Adrenal gland (tissue), 12 donors: ENCODE data around the gene GIN1. TPM values are rescaled to one million over a fixed set of nuclear protein-coding genes. Genes with fewer than 3 reads are reported as not detected.

ENCODE experiments used
- DNase-seq, 7 donors: peaks; one replicate each; pipeline ENCODE4 v3.0.0-alpha.2; 2019 to 2020
- H3K27ac ChIP-seq, 5 donors: fragments of 200-600 bp; sonication (generic) in 4 of 5; 1 replicate in 3 of 5; 2 replicates in 2 of 5; pipeline versions ENCODE4 v1.5.1 to v1.8.0; 2016 to 2020; ENCODE audit warnings: mild to moderate bottlenecking in 1 of 5
- H3K27me3 ChIP-seq: fragments of 200-600 bp; 2 replicates; pipeline ENCODE4 v1.8.0; 2021
- H3K36me3 ChIP-seq, 2 donors: fragments of 200-600 bp; replicated peaks in 1 of 2; 1 replicate in 1 of 2; 2 replicates in 1 of 2; pipeline versions ENCODE4 v1.5.1 to v1.8.0; 2018 to 2022
- H3K4me1 ChIP-seq, 2 donors: fragments of 200-600 bp; replicated peaks in 1 of 2; 1 replicate in 1 of 2; 2 replicates in 1 of 2; pipeline versions ENCODE4 v1.5.1 to v1.8.0; 2018 to 2021
- H3K4me3 ChIP-seq, 4 donors: fragments of 200-600 bp; sonication (generic) in 3 of 4; one replicate each; pipeline ENCODE4 v1.5.1; 2016 to 2018
- H3K9me3 ChIP-seq, 3 donors: fragments of 200-600 bp; sonication (generic) in 1 of 3; replicated peaks in 1 of 3; 1 replicate in 2 of 3; 2 replicates in 1 of 3; pipeline versions ENCODE4 v1.5.1 to v1.8.0; 2016 to 2021
- CTCF ChIP-seq, 6 experiments: fragments of 450-650 bp in 4 of 6; fragments of 200-600 bp in 2 of 6; sonication (generic) in 1 of 6; IDR thresholded peaks; 1 replicate in 5 of 6; 2 replicates in 1 of 6; pipeline versions ENCODE4 v1.5.1 to v1.8.0; 2016 to 2021; ENCODE audit warnings: antibody characterized with exemption in 6 of 6, mild to moderate bottlenecking in 2 of 6, moderate library complexity in 1 of 6
- POLR2A ChIP-seq, 2 donors: fragments of 450-650 bp; IDR thresholded peaks; one replicate each; pipeline ENCODE4 v1.6.1; 2017; ENCODE audit warnings: antibody characterized with exemption in 2 of 2, mild to moderate bottlenecking in 2 of 2, moderate library complexity in 1 of 2
- WGBS, 4 donors: extraction: QIAGEN DNeasy Blood & Tissue Kit in 2 of 4; methylation state at CpG; one replicate each; pipeline versions ENCODE4 v1.1.5 to v1.1.7; 2013 to 2017; 5-methylcytosine and 5-hydroxymethylcytosine counted together
- intact Hi-C, 2 donors: fragments of 100-400 bp; cut with DNase I; formaldehyde crosslinking; loops; one replicate each; pipeline versions ENCODE4 v1.14.1 to v1.15.0; 2022 to 2023
- polyA plus RNA-seq, 3 donors: library from polyadenylated mRNA; stranded (reverse); fragments of 200-250 nt in 2 of 3; fragments of 350-450 nt in 1 of 3; fragmentation: Illumina TruSeq in 1 of 3; extraction: RNeasy Lipid Tissue Mini Kit (QIAGEN cat#74804) in 1 of 3; gene quantifications; one replicate each; pipeline ENCODE4 v1.2.3, GENCODE V29; 2013 to 2014
- total RNA-seq, 9 donors: library from RNA; depleted of rRNA in 4 of 9; stranded (reverse); fragments of >200 nt in 4 of 9; fragments of 120-200 nt in 1 of 9; fragmentation: NEBNext Ultra II Directional in 1 of 9; extraction: Animal tissue kit (Norgen Biotek cat#: 25700) in 1 of 9; gene quantifications; one replicate each; pipeline versions ENCODE4 v1.1.0 to v1.2.4, GENCODE V29; 2013 to 2023
- donor health status: healthy with polysubstance abuse.
- donor health status: Bipolar disorder and iron deficiency.
- donor health status: DM: yes; HTN: yes; CAD: no.
- donor health status: DM: no; HTN: no; CAD: no.
- donor health status: DM: no; HTN: no; CAD: no.
- donor health status: DM: yes; HTN: yes; CAD: no.

The GIN1 gene
- total and polyA plus RNA-seq, 12 donors, result 3.2 to 22.0 (median 9.2) TPM

DNA sequence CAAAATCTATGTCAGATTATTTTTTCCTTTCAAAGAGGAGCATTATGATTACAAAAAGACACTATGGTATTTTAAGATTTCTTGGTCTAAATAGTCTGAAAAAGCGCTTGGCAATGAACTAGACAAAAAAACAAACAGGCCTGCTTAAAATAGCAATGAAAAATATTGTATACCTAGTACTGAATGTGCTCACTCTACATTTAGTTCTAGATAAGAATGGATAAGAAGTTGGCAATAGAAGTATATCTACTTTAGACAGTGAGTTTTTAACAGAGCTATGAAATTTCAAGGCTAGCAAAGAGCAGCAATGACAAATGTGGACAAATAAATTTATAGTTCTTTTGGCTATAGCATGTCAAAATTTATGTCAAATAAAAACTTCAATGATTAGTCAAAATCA is 26.2 kb downstream of the GIN1 start:
- intact Hi-C loops, result no loop called here
- Histone ChIP-seq H3K4me3 (no peak overlapping the region), H3K4me1 (peaks cover 0 to 7% of the 10 kb centered on the region in 2 donors), H3K27me3 (no peaks in the 10 kb centered on the region), H3K36me3 (no peaks in the 10 kb centered on the region), H3K9me3 (peaks cover 0 to 5% (median 0%) of the 10 kb centered on the region in 3 donors), H3K27ac (no peak overlapping the region)
- no peak for DNase-seq
- WGBS, 4 donors, result 66 to 73% (median 69%) methylated on average over 1 of the region's 1 CpG
- TF ChIP-seq CTCF (IDR thresholded peaks at IDR 0.05) (no peak), POLR2A (IDR thresholded peaks at IDR 0.05) (no peak)

DNA sequence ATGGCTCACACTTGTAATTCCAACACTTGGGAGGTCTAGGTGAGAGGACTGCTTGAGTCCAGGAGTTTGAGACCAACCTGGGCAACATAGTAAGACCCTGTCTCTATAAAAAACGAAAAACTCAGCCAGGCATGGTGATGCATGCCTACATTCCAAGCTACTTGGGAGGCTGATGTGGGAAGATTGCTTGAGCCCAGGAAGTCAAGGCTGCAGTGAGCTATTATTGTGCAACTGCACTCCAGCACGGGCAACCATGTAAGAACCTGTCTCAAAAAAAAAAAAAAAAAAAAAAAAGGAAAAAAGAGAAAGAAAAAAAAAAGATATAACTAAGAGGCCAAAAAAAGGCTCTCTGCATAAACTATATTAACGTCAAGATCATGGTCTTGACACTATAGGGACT is 27.3 kb downstream of the GIN1 start:
- Histone ChIP-seq H3K4me1 (peaks cover 0 to 7% of the 10 kb centered on the region in 2 donors), H3K36me3 (no peaks in the 10 kb centered on the region), H3K27ac (no peak overlapping the region), H3K9me3 (peaks cover 0 to 5% (median 0%) of the 10 kb centered on the region in 3 donors), H3K4me3 (no peak overlapping the region), H3K27me3 (no peaks in the 10 kb centered on the region)
- WGBS, 4 donors, result 71 to 92% (median 81%) methylated on average over 3 of the region's 3 CpGs
- TF ChIP-seq CTCF (IDR thresholded peaks at IDR 0.05) (no peak), POLR2A (IDR thresholded peaks at IDR 0.05) (no peak)
- DNase-seq, result peak in 5 of 7 donors; percentile 12 to 53 (median 46)
- intact Hi-C loops, result no loop called here

GRCh38 chr5:103090791-103091190 is 29.1 kb downstream of the GIN1 start:
- intact Hi-C loops, result no loop called here
- 79 to 83% (median 82%) methylated on average over 1 of the region's 1 CpG for WGBS, 4 donors

DNA sequence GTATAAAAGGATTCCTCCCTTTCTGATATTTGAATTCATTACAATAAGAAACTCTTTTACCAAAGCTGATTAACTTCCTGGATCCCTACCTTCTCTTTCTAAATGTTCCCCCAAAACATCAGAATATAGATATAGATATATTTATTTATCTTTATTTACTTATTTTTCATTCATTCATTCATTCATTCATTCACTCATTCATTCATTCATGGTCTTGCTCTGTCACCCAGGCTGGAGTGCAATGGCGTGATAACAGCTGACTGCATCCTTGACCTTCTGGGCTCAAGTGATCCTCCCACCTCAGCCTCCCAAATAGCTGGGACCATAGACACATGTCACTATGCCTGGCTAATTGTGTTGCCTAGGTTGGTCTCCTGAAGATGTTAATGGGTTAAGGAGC is 30.7 kb downstream of the GIN1 start:
- no peaks in the 10 kb centered on the region for H3K27me3 ChIP-seq
- no peak for DNase-seq
- intact Hi-C loops, result no loop called here
- TF ChIP-seq CTCF (IDR thresholded peaks at IDR 0.05), result no peak
- TF ChIP-seq POLR2A (IDR thresholded peaks at IDR 0.05), result no peak
- 88 to 100% (median 96%) methylated on average over 1 of the region's 1 CpG for WGBS, 4 donors
- H3K27ac ChIP-seq, result no peak overlapping the region
- H3K4me3 ChIP-seq, result no peak overlapping the region
- H3K4me1 ChIP-seq, result peaks cover 0 to 7% of the 10 kb centered on the region in 2 donors
- peaks cover 0 to 3% of the 10 kb centered on the region in 2 donors for H3K36me3 ChIP-seq
- H3K9me3 ChIP-seq, result peaks cover 0 to 5% (median 0%) of the 10 kb centered on the region in 3 donors

More at GRCh38 chr5:103090791-103091190, 29.1 kb downstream of the GIN1 start:
- Histone ChIP-seq H3K27ac (no peak overlapping the region), H3K27me3 (no peaks in the 10 kb centered on the region), H3K4me1 (peaks cover 0 to 7% of the 10 kb centered on the region in 2 donors), H3K9me3 (peaks cover 0 to 5% (median 0%) of the 10 kb centered on the region in 3 donors), H3K4me3 (no peak overlapping the region), H3K36me3 (peaks cover 0 to 3% of the 10 kb centered on the region in 2 donors)
- no peak for DNase-seq
- TF ChIP-seq POLR2A (IDR thresholded peaks at IDR 0.05), result no peak
- no peak for TF ChIP-seq CTCF (IDR thresholded peaks at IDR 0.05)
